HEK293T (cell line): ENCODE data around the gene FILIP1.

Experiments used
- CTCF ChIA-PET: fragments of 350-600 bp; formaldehyde crosslinking; extraction: SDS; loops from one replicate; lab custom pipeline; 2021; ENCODE audit warnings: antibody characterized with exemption, inconsistent platforms; lab: Yijun Ruan, JAX
- POLR2A ChIA-PET: fragments of 350-600 bp; formaldehyde crosslinking; extraction: SDS; loops from one replicate; lab custom pipeline; 2020; ENCODE audit warnings: antibody characterized with exemption, inconsistent platforms; lab: Yijun Ruan, JAX
- DNase-seq: peaks from one replicate; pipeline ENCODE4 v3.0.0; 2012; ENCODE audit warnings: mixed read lengths; ENCODE audit errors: extremely low spot score
- ARNT ChIP-seq: fragments of 450-650 bp; IDR thresholded peaks from 2 replicates; pipeline ENCODE4 v1.6.1; 2017; ENCODE audit warnings: mild to moderate bottlenecking
- BHLHE40 ChIP-seq: fragments of 450-650 bp; IDR thresholded peaks from 2 replicates; pipeline ENCODE4 v1.6.1; 2016; ENCODE audit warnings: mild to moderate bottlenecking, moderate library complexity, borderline replicate concordance
- CTBP1 ChIP-seq: fragments of 450-650 bp; IDR thresholded peaks from 2 replicates; pipeline ENCODE4 v1.6.1; 2016; ENCODE audit warnings: borderline replicate concordance
- ELF4 ChIP-seq: fragments of 450-650 bp; IDR thresholded peaks from 2 replicates; pipeline ENCODE4 v1.6.1; 2017; ENCODE audit warnings: antibody characterized with exemption
- FOXA1 ChIP-seq: fragments of 450-650 bp; IDR thresholded peaks from 2 replicates; pipeline ENCODE4 v1.6.1; 2016; ENCODE audit warnings: mild to moderate bottlenecking
- FOXK2 ChIP-seq: fragments of 450-650 bp; IDR thresholded peaks from 2 replicates; pipeline ENCODE4 v1.6.1; 2016; ENCODE audit warnings: mild to moderate bottlenecking
- FOXM1 ChIP-seq: fragments of 450-650 bp; IDR thresholded peaks from 2 replicates; pipeline ENCODE4 v1.6.1; 2017; ENCODE audit warnings: mild to moderate bottlenecking, borderline replicate concordance
- HDGF ChIP-seq: fragments of 450-650 bp; IDR thresholded peaks from 2 replicates; pipeline ENCODE4 v1.6.1; 2017; ENCODE audit warnings: antibody characterized with exemption, borderline replicate concordance
- L3MBTL2 ChIP-seq: fragments of 450-650 bp; conservative IDR thresholded peaks from 2 replicates; pipeline ENCODE4 v1.6.1; 2016; ENCODE audit warnings: mild to moderate bottlenecking
- LEF1 ChIP-seq: fragments of 450-650 bp; IDR thresholded peaks from 2 replicates; pipeline ENCODE4 v1.6.1; 2017; ENCODE audit warnings: mild to moderate bottlenecking, borderline replicate concordance
- NFRKB ChIP-seq: fragments of 450-650 bp; IDR thresholded peaks from 2 replicates; pipeline ENCODE4 v1.6.1; 2016; ENCODE audit warnings: mild to moderate bottlenecking, moderate library complexity
- PKNOX1 ChIP-seq: fragments of 450-650 bp; IDR thresholded peaks from 2 replicates; pipeline ENCODE4 v1.6.1; 2016
- SP1 ChIP-seq: fragments of 450-650 bp; IDR thresholded peaks from 2 replicates; pipeline ENCODE4 v1.6.1; 2017
- SUZ12 ChIP-seq: fragments of 450-650 bp; IDR thresholded peaks from 2 replicates; pipeline ENCODE4 v1.6.1; 2016; ENCODE audit warnings: mild to moderate bottlenecking
- TARDBP ChIP-seq: fragments of 450-650 bp; IDR thresholded peaks from 2 replicates; pipeline ENCODE4 v1.6.1; 2016
- ZNF384 ChIP-seq: fragments of 450-650 bp; IDR thresholded peaks from 2 replicates; pipeline ENCODE4 v1.6.1; 2016

FILIP1 gene

GRCh38 chr6:75349262-75349984 is 144.2 kb downstream of the FILIP1 start:
- POLR2A ChIA-PET = interaction anchor here (0.9 to 1.8 kb wide), 10 partner anchors 10 to 175 kb away, joined by 3 to 7 read pairs (median 4); partner anchors contain the start of gene COX7A2

GRCh38 chr6:75348882-75349261 is 144.7 kb downstream of the FILIP1 start:
- ChIA-PET CTCF (interaction anchor here (1.0 kb wide), 1 partner anchor 19 kb away, joined by 4 read pairs; no protein-coding TSS in a partner anchor), POLR2A (interaction anchor here (1.0 to 1.8 kb wide), 9 partner anchors 13 to 176 kb away, joined by 3 to 7 read pairs (median 4); partner anchors contain the start of gene COX7A2)
- no peak for DNase-seq
- no peak for TF ChIP-seq TARDBP
- no peak for TF ChIP-seq ZNF384
- TF ChIP-seq SUZ12 = no peak
- no peak for TF ChIP-seq L3MBTL2
- no peak for TF ChIP-seq CTBP1
- no peak for TF ChIP-seq FOXA1
- TF ChIP-seq ELF4 = no peak
- no peak for TF ChIP-seq FOXM1

More at GRCh38 chr6:75349262-75349984, 144.2 kb downstream of the FILIP1 start:
- DNase-seq = peak; percentile 61
- CTCF ChIA-PET = interaction anchor here (0.7 to 1.0 kb wide), 2 partner anchors 13 to 19 kb away, joined by 3 to 4 read pairs; no protein-coding TSS in a partner anchor
- TF ChIP-seq PKNOX1 (no peak), L3MBTL2 (peak; percentile 61), CTBP1 (no peak), LEF1 (no peak)

- TF ChIP-seq NFRKB = no peak
- 0 out of 2 replicates have a peak, but pooled peaks have one; percentile 14 for TF ChIP-seq PKNOX1
- TF ChIP-seq ELF4 = no peak
- TF ChIP-seq TARDBP = no peak
- TF ChIP-seq SUZ12 = no peak
- no peak for TF ChIP-seq BHLHE40
- ChIA-PET POLR2A (interaction anchor here (1.0 to 1.3 kb wide), 2 partner anchors 14 to 105 kb away, joined by 3 to 5 read pairs; partner anchors contain the start of gene COX7A2), CTCF (interaction anchor here (0.6 kb wide), 1 partner anchor 1768 kb away, joined by 3 read pairs; no protein-coding TSS in a partner anchor)
- DNase-seq = no peak
Observed at GRCh38 chr6:75347898-75348610, 145.5 kb downstream of the FILIP1 start.

GRCh38 chr6:75345413-75345812 is 148.2 kb downstream of the FILIP1 start:
- CTCF ChIA-PET = no interaction called here
- POLR2A ChIA-PET = no interaction called here
- no peak for TF ChIP-seq FOXK2
- TF ChIP-seq ELF4 = no peak
- TF ChIP-seq SUZ12 = no peak
- TF ChIP-seq L3MBTL2 = no peak
- no peak for TF ChIP-seq NFRKB
- TF ChIP-seq CTBP1 = no peak
- DNase-seq = no peak

- no peak for DNase-seq
- no peak for TF ChIP-seq ELF4
- CTCF ChIA-PET = no interaction called here
- POLR2A ChIA-PET = no interaction called here
Observed at GRCh38 chr6:75344455-75344854, 149.1 kb downstream of the FILIP1 start.

GRCh38 chr6:75344021-75344420 is 149.6 kb downstream of the FILIP1 start:
- TF ChIP-seq NFRKB (no peak), FOXM1 (no peak), SUZ12 (no peak), BHLHE40 (no peak), TARDBP (no peak), ZNF384 (no peak), L3MBTL2 (no peak), FOXA1 (no peak), HDGF (no peak), ARNT (no peak), FOXK2 (no peak), PKNOX1 (no peak), ELF4 (no peak), CTBP1 (no peak), LEF1 (no peak), SP1 (no peak)
- no peak for DNase-seq
- CTCF ChIA-PET = no interaction called here
- POLR2A ChIA-PET = no interaction called here
